HG02840 (cell line): ENCODE measurements around the gene ROR2.

ENCODE experiments used
- ATAC-seq: cut with Tn5 transposase; IDR thresholded peaks from one replicate; pipeline ENCODE4 v1.9.1; 2021; ENCODE audit warnings: mild to moderate bottlenecking, moderate library complexity, moderate number of reproducible peaks; ENCODE audit not compliant: unreplicated experiment, low FRiP score

Gene ROR2

GRCh38 chr9:91697201-91697600, 252.8 kb downstream of the ROR2 start:
- no peak for ATAC-seq

- ATAC-seq, result no peak
Measured at GRCh38 chr9:91694081-91694870, 255.8 kb downstream of the ROR2 start.

- ATAC-seq, result no peak
Measured at GRCh38 chr9:91693226-91693625, 256.8 kb downstream of the ROR2 start.

GRCh38 chr9:91690540-91691249, 259.3 kb downstream of the ROR2 start:
- ATAC-seq, result no peak

GRCh38 chr9:91689006-91689405, 261.0 kb downstream of the ROR2 start:
- no peak for ATAC-seq

- ATAC-seq, result no peak
Measured at GRCh38 chr9:91683269-91683668, 266.8 kb downstream of the ROR2 start.

- no peak for ATAC-seq
Measured at GRCh38 chr9:91682806-91683205, 267.2 kb downstream of the ROR2 start.

GRCh38 chr9:91681461-91682305, 268.3 kb downstream of the ROR2 start:
- no peak for ATAC-seq

- ATAC-seq, result no peak
Measured at GRCh38 chr9:91680998-91681397, 269.0 kb downstream of the ROR2 start.

GRCh38 chr9:91680106-91680505, 269.9 kb downstream of the ROR2 start:
- no peak for ATAC-seq

GRCh38 chr9:91678807-91679580, 271.0 kb downstream of the ROR2 start:
- ATAC-seq, result no peak

- ATAC-seq, result no peak
Measured at GRCh38 chr9:91677822-91678436, 272.1 kb downstream of the ROR2 start.

GRCh38 chr9:91677331-91677730, 272.7 kb downstream of the ROR2 start:
- ATAC-seq, result no peak

GRCh38 chr9:91676046-91676445, 274.0 kb downstream of the ROR2 start:
- no peak for ATAC-seq

- no peak for ATAC-seq
Measured at GRCh38 chr9:91664663-91665062, 285.4 kb downstream of the ROR2 start.

- ATAC-seq, result no peak
Measured at GRCh38 chr9:91663858-91664257, 286.2 kb downstream of the ROR2 start.

GRCh38 chr9:91661451-91661850, 288.6 kb downstream of the ROR2 start:
- no peak for ATAC-seq

- no peak for ATAC-seq
Measured at GRCh38 chr9:91660521-91660920, 289.5 kb downstream of the ROR2 start.

GRCh38 chr9:91659529-91660495, 290.2 kb downstream of the ROR2 start:
- ATAC-seq, result no peak
